IPS DF 6.9 (cell line): ENCODE data around the gene LRRC75A.

Experiments used
- DNase-seq: peaks from one replicate; pipeline ENCODE4 v3.0.0-alpha.2; 2013; ENCODE audit warnings: low read depth, low spot score
- H3K27ac ChIP-seq: one replicate; pipeline ENCODE4 v1.5.1; 2013; ENCODE audit warnings: low read length, control low read depth
- H3K27me3 ChIP-seq: 2 replicates; pipeline ENCODE4 v1.6.1; 2013; ENCODE audit warnings: mild to moderate bottlenecking, low read length; ENCODE audit not compliant: control insufficient read depth, insufficient read depth
- H3K36me3 ChIP-seq: 2 replicates; pipeline ENCODE4 v1.6.1; 2013; ENCODE audit warnings: low read length; ENCODE audit not compliant: control insufficient read depth, insufficient read depth
- H3K4me1 ChIP-seq: 2 replicates; pipeline ENCODE4 v1.6.1; 2013; ENCODE audit warnings: low read length; ENCODE audit not compliant: control insufficient read depth, insufficient read depth
- H3K4me3 ChIP-seq: 2 replicates; pipeline ENCODE4 v1.5.1; 2013; ENCODE audit warnings: mild to moderate bottlenecking, low read length
- H3K9me3 ChIP-seq: 2 replicates; pipeline ENCODE4 v1.6.1; 2013; ENCODE audit warnings: low read length, inconsistent platforms; ENCODE audit not compliant: control insufficient read depth, insufficient read depth
- WGBS: extraction: QIAGEN DNeasy Blood & Tissue Kit; methylation state at CpG from one replicate; pipeline ENCODE4 v1.1.7; 2013; ENCODE audit warnings: mixed read lengths, missing lambda C conversion rate; ENCODE audit not compliant: insufficient read length, insufficient coverage; 5-methylcytosine and 5-hydroxymethylcytosine counted together

LRRC75A gene

DNA sequence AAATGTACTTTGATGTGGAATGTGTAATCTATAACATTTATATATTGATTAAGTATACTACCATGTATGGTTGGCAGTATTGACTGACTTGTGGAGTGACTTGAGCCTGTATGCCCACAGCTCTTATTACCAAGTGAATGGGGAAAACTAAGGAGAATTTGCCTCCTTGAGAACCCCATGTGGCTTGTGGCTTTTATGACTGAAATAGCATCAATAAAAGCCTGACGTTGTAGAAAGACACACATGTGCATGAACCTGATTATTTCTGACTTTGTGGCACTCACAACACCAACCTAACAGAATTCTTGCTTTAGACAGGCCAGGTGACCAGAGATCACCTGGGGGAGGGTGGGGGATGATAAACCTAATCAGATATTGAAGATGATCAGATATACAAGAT lies 2.1 kb upstream of the LRRC75A start:
- Histone ChIP-seq H3K27me3 (no peaks in the 10 kb centered on the region), H3K4me1 (peaks cover 2% of the 10 kb centered on the region; the same call in 1 of the 2 replicates), H3K9me3 (no peaks in the 10 kb centered on the region), H3K36me3 (no peaks in the 10 kb centered on the region), H3K4me3 (no peak overlapping the region), H3K27ac (no peak overlapping the region)
- DNase-seq = no peak
- WGBS = no CpG with 5 or more reads among the region's 1 CpG

GRCh38 chr17:16493531-16494046 lies 1.6 kb upstream of the LRRC75A start:
- no CpG with 5 or more reads among the region's 5 CpGs for WGBS
- Histone ChIP-seq H3K27ac (no peak overlapping the region), H3K27me3 (no peaks in the 10 kb centered on the region), H3K4me1 (peaks cover 2% of the 10 kb centered on the region), H3K9me3 (no peaks in the 10 kb centered on the region), H3K36me3 (no peaks in the 10 kb centered on the region), H3K4me3 (no peak overlapping the region)
- no peak for DNase-seq

- no peaks in the 10 kb centered on the region for H3K9me3 ChIP-seq
- H3K27ac ChIP-seq = no peak overlapping the region
- peaks cover 2% of the 10 kb centered on the region for H3K4me1 ChIP-seq
- no peak for DNase-seq
- peak overlapping the region; percentile 11; the same call in 1 of the 2 replicates for H3K4me3 ChIP-seq
- WGBS = no CpG with 5 or more reads among the region's 27 CpGs
- no peaks in the 10 kb centered on the region for H3K27me3 ChIP-seq
- no peaks in the 10 kb centered on the region for H3K36me3 ChIP-seq
Observed at GRCh38 chr17:16492613-16493530, 879 bp upstream of the LRRC75A start.

DNA sequence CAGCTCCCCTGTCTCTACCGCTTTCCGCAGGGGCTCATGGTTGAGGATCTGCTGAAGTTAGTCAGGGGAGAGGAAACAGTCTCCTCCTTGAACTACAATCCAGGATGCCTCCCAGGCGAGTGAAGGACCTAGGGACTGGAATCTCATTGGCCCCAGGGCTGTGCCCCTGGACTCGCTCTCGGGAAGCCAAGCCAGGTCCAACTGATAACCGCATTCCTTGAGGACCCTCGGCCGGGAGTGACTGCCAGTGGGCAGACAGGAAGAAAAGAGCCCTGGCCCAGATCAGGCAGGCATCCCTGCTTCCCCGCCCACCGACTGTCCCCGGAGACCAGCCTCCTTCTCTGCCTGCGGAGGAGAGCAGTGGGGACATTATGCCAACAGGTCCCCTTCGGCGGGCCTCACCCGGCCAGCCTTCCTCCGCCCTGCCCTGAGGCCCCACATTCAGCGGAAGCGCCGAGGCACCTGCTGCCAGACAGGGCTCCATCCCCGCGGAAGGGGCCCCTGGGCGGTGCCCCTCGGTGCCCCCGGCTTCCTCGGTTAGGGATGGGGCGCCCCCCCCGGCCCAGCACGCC lies 776 bp downstream of the LRRC75A start:
- Histone ChIP-seq H3K27ac (no peak overlapping the region), H3K4me1 (peaks cover 12% of the 10 kb centered on the region), H3K27me3 (no peaks in the 10 kb centered on the region), H3K36me3 (no peaks in the 10 kb centered on the region), H3K4me3 (peak overlapping the region; percentile 53; the same call in 1 of the 2 replicates), H3K9me3 (no peaks in the 10 kb centered on the region)
- WGBS = no CpG with 5 or more reads among the region's 28 CpGs
- DNase-seq = no peak

- Histone ChIP-seq H3K36me3 (no peaks in the 10 kb centered on the region), H3K4me3 (no peak overlapping the region), H3K27ac (no peak overlapping the region), H3K4me1 (peaks cover 20% of the 10 kb centered on the region), H3K27me3 (no peaks in the 10 kb centered on the region), H3K9me3 (no peaks in the 10 kb centered on the region)
- WGBS = no CpG with 5 or more reads among the region's 3 CpGs
- DNase-seq = no peak
Observed at GRCh38 chr17:16489431-16489830, 2.6 kb downstream of the LRRC75A start.

DNA sequence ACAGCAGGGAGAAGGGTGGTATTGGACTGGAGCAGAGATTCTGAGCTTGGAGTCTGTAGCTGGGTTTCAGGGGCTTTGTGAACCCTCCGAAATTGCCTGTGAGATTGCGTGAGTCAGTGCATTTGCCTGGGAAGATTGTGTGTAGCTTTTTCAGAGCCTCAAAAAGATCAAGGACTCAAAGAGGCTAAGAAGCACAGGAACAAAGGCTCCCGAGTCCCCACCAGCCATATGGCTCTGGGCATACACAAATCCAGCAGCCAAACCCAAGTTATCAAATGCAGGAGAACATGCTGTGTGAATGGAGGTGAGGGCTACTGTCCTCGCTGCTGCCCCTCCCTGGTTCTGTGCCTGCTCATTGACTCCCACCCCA lies 3.0 kb downstream of the LRRC75A start:
- Histone ChIP-seq H3K27ac (no peak overlapping the region), H3K27me3 (no peaks in the 10 kb centered on the region), H3K4me3 (no peak overlapping the region), H3K9me3 (no peaks in the 10 kb centered on the region), H3K4me1 (peaks cover 22% of the 10 kb centered on the region), H3K36me3 (no peaks in the 10 kb centered on the region)
- no CpG with 5 or more reads among the region's 4 CpGs for WGBS
- no peak for DNase-seq

DNA sequence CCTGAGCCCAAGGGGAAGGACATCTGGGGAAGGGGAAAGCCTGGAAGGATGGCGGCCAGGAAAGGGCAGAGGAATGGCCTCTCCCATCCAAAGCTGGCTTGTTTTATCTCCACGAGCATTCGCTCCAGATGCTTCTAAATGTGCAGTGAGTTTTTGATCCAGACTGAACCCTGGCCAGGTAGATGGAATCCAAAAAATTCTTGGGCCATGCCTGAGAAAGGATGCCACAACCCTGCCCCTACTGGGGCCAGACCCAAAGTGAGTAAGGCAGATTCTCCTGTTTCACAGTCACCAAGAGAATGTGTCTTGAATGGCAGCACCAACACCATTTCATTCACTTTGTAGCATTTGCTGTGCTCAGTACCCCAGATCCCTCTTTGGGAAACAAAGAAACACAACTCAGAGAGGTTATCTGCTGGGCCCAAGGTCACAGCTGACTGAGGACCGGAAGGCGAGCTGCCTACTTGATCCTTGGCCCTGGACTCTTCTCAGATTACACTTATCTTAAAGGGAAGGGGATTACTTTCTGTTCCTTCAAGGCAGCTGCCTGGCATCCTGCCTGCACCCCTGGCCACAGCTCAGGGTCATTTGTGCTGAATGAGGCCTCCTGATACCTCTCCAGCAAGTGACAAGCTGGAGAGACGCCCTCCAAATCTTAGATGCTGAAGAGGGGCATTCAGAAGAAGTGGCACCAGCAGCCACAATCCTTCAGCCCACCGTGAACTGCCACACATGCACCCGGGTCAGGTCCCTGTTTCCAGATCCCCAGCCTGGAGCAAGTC lies 3.6 kb downstream of the LRRC75A start:
- H3K4me1 ChIP-seq = peaks cover 22% of the 10 kb centered on the region
- no peak for DNase-seq
- H3K27ac ChIP-seq = no peak overlapping the region
- H3K4me3 ChIP-seq = no peak overlapping the region
- H3K27me3 ChIP-seq = no peaks in the 10 kb centered on the region
- no peaks in the 10 kb centered on the region for H3K9me3 ChIP-seq
- no CpG with 5 or more reads among the region's 8 CpGs for WGBS
- H3K36me3 ChIP-seq = no peaks in the 10 kb centered on the region

DNA sequence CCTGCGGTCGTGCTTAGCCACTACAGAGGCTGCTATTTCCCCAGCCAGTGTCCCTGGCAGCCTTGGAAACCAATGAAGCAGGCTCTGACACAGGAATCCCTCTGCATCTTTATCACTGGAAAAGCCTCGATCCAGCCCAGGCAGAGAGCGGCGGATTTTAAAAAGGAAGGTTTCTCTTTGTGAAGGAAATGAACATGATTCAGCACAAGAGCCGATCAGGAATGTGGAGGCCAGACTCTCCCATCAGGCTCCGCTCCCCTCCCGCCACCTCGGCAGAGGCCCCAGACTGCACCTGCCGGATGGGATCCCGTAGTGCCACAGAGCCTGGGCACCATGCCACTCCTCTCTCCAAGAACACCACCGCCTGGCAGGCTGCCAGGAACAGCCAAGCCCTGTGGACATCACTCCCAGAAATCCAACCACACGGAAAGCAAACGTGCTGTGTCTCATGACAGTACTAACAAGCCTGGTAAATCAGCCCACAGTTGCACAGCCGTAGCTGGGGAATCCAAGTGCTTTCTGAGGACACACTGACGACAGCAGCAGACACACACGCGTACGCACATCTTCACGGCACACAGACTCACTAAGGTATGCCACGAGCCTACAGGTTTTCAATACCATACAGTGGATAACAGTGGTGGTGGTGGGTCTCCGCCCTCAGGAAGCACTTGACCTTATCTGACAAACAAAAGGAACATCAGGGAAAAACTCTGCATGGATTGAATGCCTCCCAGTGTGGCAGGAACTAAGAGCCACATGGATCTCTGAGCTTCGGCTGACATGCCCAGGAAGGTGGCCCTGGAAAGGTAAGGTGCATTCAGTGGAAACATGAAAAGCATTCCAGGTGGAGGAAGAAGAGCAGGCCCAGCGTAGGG lies 5.4 kb downstream of the LRRC75A start:
- no peak for DNase-seq
- WGBS = no CpG with 5 or more reads among the region's 24 CpGs
- no peaks in the 10 kb centered on the region for H3K9me3 ChIP-seq
- peaks cover 22% of the 10 kb centered on the region for H3K4me1 ChIP-seq
- H3K36me3 ChIP-seq = no peaks in the 10 kb centered on the region
- no peak overlapping the region for H3K27ac ChIP-seq
- H3K27me3 ChIP-seq = no peaks in the 10 kb centered on the region
- H3K4me3 ChIP-seq = no peak overlapping the region

DNA sequence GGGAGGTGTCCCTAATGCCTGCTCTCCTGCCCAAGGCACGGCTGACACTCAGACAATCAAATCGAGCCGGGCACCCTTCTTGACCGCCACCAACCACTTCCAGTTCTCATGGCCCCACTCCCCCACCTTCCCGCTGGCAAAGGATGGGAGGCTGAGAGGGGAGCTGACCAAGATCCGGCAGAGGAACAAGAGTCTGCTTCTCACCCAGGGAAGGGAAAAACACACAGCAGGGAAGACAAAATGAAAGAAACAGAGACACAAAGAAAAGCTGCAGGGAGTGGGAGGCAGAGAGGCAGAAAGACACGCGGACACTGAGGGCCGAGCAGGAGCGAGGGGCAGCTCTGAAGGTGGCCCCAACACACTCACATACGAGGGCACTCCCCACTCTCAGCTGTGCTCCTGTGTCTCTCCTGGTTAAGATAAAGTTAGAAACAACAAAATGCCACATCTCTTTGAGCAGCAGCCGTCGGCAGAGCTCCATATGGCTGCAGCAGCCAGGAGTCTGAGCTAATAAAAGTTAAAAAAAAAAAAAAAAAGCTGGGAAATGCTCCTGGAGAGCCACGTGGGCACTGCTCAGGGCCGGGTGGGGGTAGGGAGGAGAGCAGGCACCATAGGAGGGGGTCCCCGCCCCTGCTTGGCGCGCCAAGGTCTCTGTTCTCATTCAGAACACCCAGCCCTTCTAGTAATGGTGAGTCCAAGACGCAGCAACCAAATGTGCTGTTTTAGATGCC lies 7.4 kb downstream of the LRRC75A start:
- no peaks in the 10 kb centered on the region for H3K36me3 ChIP-seq
- H3K4me3 ChIP-seq = no peak overlapping the region; the same call in 1 of the 2 replicates
- H3K9me3 ChIP-seq = no peaks in the 10 kb centered on the region
- DNase-seq = no peak
- peaks cover 22% of the 10 kb centered on the region for H3K4me1 ChIP-seq
- no peaks in the 10 kb centered on the region for H3K27me3 ChIP-seq
- no peak overlapping the region for H3K27ac ChIP-seq
- WGBS = no CpG with 5 or more reads among the region's 19 CpGs
